Kasumi-1 (cell line): Measurements from ENCODE around the gene APRT.
A peak's percentile ranks its signal among the peaks of the same experiment; 100 is the strongest.

Experiments
- DNase-seq, 2 experiments: peaks; one replicate each; lab custom pipeline; 2025; lab: John Stamatoyannopoulos, UW

Gene APRT

GRCh38 chr16:88811769-88812512 is at the start of gene APRT:
Gene APRT (minus strand): TSS chr16:88811928. CDS start chr16:88811899, 29 bp downstream.
- peak; percentile 83 to 89 for DNase-seq

GRCh38 chr16:88861359-88861758 is 49.6 kb upstream of the APRT start:
- no peak for DNase-seq

GRCh38 chr16:88859381-88860091 is 47.8 kb upstream of the APRT start:
- no peak for DNase-seq

- DNase-seq, result peak; percentile 83 to 86
Observed at GRCh38 chr16:88857728-88858339, 46.1 kb upstream of the APRT start.

DNA sequence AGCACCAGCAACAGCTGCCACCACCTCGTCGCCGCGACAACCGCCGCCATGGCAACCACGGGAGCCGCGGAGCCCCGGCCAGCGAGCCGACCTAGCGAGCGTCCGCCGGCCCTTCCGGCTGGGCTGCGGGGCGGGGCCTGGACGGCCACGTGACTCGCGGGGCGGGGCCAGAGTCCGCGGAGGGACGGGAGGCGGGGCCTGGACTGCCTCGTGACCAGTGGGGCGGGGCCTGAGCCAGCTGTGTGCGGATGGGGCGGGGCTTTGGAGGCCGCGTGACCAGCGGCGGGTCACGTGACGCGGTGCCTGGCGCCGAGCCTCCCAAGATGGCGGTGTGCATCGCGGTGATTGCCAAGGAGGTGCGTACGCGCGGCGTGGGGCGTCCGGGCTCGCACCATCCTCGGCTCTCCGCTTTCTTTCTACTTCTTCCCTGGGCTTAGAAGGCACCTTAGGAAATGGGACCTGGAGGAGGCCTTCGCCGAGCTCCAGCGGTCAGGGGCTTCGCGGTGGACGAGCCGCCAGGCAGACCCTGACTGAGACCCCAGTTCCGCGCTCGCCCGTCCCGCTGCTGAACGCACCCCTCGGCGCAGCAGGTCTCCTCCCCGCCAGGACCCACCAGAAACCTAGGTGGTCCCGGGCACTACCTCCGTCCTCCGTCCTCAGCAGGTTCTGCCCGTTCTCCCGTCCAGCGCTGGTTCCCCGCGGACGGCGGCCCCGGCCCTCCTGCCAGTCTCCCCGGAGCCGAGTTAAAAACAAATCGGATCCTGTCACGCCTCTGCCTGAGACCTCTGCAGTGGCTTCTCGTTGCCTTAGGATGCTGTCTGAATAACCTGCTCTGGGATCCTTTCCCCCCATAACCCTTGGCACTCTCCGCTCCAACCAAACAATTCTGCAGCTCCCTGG is 45.4 kb upstream of the APRT start, which contains the start of the genes GALNS and TRAPPC2L:
Gene GALNS (minus strand): TSS at position 120 of the 900 bp plus-strand sequence. CDS start 70 bp downstream, at position 50.
Gene TRAPPC2L (plus strand): TSS at position 300 of the 900 bp plus-strand sequence. CDS start 24 bp downstream, at position 324.
- DNase-seq, result peak; percentile 78 to 86

- peak in 1 of 2 experiments; percentile 35 for DNase-seq
Observed at GRCh38 chr16:88856122-88856827, 44.5 kb upstream of the APRT start.

- DNase-seq, result no peak
Observed at GRCh38 chr16:88855736-88856121, 44.0 kb upstream of the APRT start.

DNA sequence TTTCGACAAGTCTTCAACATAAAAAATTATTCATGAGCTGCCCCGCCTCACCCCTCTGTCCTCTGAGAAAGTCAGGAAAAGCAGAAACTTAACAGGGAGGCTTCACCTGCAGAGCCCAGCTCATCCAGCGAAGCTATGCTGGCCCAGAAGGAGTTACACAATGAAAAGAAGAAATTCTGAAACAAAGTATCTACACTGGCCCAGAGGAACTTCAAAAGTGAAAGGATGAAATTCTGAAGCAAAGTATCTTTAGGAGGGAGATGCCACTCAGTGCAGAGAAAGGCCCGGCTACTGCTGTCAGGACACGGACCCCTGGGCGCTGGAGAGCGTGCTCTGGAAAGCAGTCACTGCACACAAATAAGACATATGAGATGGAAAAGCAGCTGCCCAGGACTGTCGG is 43.4 kb upstream of the APRT start:
- no peak for DNase-seq

- DNase-seq, result peak in 1 of 2 experiments; percentile 29
Observed at GRCh38 chr16:88854306-88855111, 42.8 kb upstream of the APRT start.

DNA sequence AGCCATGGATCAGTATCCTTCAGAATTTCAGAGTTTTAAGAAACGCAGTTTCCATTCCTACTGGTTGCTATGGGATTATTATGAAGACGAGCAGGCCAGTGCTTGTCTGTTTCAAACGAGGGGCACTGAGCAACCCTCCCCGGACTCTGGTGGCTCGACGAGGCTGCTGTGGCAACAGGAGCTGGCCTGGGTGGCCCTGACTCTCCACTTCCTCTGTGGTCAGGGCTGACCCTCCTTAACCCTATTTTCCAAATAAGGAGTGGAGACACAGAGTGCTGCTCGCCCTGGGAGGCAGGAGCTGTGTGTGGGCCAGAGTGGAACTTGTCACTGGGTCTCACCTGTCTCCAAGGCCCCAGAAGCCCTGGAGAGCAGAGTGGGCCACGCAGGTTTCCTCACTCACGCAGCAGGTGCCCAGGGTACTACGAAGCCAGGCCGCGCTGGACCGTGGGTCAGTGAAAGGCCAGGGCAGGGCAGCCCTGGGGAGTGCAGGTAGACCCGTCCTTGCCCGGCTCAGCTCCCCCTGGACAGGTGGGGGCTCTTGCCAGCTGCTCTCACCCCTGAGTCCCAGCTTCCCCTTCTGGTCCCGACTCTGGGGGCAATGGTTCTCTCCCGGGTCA is 41.7 kb upstream of the APRT start:
- no peak for DNase-seq

- no peak for DNase-seq
Observed at GRCh38 chr16:88851616-88852015, 39.9 kb upstream of the APRT start.

DNA sequence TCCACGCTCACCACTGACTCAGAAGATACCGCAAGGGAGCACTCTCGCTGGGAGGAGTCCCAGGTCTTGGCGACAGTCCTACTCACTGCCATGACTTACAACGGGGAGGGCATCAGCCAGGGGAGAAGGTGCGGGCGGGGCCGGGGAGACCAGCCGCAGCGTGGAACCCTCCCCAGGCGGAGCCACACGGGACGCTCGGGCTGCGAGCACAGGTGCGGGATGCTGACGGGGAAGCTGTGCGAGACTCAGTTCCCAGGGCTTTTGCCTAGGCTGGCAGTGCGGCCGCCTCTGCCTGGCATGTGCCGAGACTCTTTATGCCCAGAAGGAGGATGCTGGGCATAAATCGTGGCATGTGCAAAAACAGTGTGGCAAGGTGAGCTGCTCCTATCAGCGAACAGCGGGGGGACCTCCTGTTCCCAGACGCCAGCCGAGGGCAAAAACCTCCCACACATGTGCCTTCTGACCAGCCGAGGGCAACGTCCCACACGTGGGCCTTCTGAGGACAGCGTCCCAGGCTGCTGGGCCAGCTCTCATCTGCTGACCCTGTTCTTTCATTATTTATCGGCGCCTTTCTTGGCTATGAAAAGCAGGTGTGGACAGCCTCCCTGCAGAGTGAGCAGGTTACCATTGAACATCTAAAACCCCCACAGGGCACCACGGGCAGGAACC is 38.9 kb upstream of the APRT start:
- DNase-seq, result no peak

- no peak for DNase-seq
Observed at GRCh38 chr16:88848557-88848956, 36.8 kb upstream of the APRT start.

DNA sequence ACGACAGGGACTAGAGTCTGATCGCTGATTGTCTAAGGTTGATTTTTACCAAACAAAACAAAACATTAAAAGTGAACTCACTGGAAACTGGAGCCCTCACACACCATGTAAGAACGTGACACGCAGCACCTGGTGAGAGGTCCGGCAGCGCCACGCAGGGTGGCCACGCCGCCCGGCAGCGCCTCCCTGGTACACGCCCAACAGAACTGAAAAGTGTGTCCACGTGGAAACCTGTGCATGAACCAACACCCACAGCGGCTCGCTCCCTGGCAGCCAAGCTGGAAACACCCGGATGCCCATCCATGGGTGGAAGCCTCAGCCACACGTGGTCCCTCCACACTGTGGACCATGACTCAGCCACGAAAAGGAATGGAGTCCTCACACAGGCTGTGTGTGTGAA is 35.9 kb upstream of the APRT start:
- DNase-seq, result no peak

DNA sequence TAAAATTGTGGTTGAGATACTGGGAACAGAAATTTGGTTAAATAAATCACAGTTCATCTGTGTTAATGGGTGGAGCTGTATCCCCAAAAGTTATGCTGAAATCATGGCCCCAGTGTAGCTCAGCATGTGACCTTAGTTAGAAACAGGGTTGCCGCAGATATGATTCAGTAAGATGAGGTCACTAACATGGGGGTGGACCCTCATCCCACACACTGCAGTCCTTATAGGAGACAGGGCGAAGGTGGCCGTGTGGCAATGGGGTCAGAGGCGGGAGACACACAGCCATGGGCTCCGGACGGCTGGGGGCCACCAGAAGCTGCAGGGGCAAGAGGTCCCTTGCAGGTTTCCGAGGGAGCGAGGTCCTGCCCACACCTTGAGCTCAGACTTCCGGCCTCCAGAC is 34.4 kb upstream of the APRT start:
- DNase-seq, result no peak

DNA sequence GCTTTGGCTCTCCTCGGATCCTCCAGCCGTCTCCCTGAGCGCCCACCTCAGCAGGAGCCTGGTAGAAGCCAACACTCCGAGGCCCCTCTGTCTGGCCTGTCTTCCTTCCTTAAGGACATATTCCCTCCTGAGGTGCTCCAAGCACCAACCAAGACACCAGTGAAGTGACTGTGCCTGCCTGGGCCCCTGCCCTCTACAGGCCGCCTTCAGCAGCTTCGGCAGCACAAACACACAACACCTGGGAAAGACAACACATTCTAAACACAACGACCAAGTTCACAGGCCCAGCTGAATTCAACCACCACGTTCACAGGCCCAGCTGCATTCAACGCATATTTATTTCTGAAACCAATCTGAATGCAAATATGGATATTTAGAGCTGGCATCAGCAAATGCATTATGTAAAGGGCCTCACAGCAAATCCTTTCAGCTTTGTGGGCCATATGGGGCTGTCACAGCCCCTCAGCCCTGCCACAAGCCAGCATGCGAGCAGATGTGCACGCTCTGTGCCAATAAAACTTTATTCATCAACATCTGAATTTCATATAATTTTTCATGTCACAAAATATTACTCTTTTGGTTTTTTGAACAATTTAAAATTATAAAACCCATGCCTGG is 32.8 kb upstream of the APRT start:
- DNase-seq, result no peak

DNA sequence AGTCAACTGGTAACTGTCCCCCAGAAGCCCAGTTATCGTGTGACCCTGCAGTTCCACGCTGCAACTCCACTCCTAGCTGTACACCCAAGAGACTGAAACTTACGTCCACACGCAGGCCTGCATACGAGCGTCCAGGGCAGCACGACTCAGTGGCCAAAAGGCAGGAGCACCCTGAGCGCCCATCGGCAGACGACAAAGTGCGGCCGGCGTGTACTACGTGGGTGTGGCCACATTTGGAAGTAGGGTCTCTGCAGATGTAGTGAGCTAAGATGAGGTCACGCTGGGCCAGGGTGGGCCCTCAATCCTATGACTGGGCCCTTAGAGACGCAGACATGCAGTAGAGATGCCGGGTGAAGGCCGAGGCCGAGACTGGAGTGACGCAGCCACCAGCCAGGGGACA is 31.5 kb upstream of the APRT start:
- no peak for DNase-seq

DNA sequence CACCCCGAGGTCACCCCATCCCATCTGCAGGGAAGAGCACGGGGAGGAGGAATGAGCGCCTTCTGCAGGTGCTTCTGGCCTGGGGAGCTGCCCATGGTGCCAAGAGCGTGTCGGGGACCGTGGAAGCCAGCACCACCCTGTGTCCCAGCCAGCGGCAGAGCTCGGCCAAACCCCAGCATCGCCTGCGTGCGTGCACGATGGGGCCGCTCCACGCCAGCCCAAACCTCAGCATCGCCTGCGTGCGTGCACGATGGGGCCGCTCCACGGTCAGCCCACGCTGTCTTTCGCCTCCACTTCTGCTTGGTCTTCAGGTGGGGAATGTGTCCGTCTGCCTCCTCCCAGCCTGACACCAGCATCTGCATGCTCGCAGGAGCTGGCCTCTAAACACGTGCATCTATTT is 31.1 kb upstream of the APRT start:
- no peak for DNase-seq

- no peak for DNase-seq
Observed at GRCh38 chr16:88842308-88842756, 30.6 kb upstream of the APRT start.
